IgD-negative memory B cell (primary cell): ENCODE data around the gene PRRT1. TPM values are rescaled to one million over a fixed set of nuclear protein-coding genes. Genes with fewer than 3 reads are reported as not detected.
A peak's percentile ranks its signal among the peaks of the same experiment; 100 is the strongest.
"Not testable (repeated sequence)": the region's sequence is repeated elsewhere in the genome, so short reads cannot be mapped to it uniquely, and the experiment has no call there.

ENCODE experiments used
- H3K27ac Mint-ChIP-seq, 3 donors: one replicate each; pipeline ENCODE4 v1.8.0; 2020 to 2022; ENCODE audit warnings: mild to moderate bottlenecking in 3 of 3, mixed read lengths in 3 of 3, moderate library complexity in 1 of 3
- H3K27me3 Mint-ChIP-seq: one replicate; pipeline ENCODE4 v1.8.0; 2021; ENCODE audit warnings: mixed read lengths
- H3K36me3 Mint-ChIP-seq: one replicate; pipeline ENCODE4 v1.8.0; 2020; ENCODE audit warnings: mild to moderate bottlenecking, mixed read lengths
- H3K4me1 Mint-ChIP-seq, 3 donors: one replicate each; pipeline ENCODE4 v1.8.0; 2020 to 2022; ENCODE audit warnings: mixed read lengths in 3 of 3, mild to moderate bottlenecking in 1 of 3
- H3K4me3 Mint-ChIP-seq, 4 donors: one replicate each; pipeline ENCODE4 v1.8.0; 2020 to 2022; ENCODE audit warnings: mild to moderate bottlenecking in 4 of 4, mixed read lengths in 4 of 4, moderate library complexity in 3 of 4
- H3K9me3 Mint-ChIP-seq, 3 donors: one replicate each; pipeline ENCODE4 v1.8.0; 2020 to 2021; ENCODE audit warnings: mixed read lengths in 3 of 3, mild to moderate bottlenecking in 1 of 3
- polyA plus RNA-seq: library from polyadenylated mRNA; unstranded; fragments of 300-500 nt; fragmentation: Illumina TruSeq; gene quantifications from one replicate; pipeline ENCODE4 v1.2.3, GENCODE V29; 2021

Gene PRRT1
- polyA plus RNA-seq, 1 donor from 2014 or later: not detected

DNA sequence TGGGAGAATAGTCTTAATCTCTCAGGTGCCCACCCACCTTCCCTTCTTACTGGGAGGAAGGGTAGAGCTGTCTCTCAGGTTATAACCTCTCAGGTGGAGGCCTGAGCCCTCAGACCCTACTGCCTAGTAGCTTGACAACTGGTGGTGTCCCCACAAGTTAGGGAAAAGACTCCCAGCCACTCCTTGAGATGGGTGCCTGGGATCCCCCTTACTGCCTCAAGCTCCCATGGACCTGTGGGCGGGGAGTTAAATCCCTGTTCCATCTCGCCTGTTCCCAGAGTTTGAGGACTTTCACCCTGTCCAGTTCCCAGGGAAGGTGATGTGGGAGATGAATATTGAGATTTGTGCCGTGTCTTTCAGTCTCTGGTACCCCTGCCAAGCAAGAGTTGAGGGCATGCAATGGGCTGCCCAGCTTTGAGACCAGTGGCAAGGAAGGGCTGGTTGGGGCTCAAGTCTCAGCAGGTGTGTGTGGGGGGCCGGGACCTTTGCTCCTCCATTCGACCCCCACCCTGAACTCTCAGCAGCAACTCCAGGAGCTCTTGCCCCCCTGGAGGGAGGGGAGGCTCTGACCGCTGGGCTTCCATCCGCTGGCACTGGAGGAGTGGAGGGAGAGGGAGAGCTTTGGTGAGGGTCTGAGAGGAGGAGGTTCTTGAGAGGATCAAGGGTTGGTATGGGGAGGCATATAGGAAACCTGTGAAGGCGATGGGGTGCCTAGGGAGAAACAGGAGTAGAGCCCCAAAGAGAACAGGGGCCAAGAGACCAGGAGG lies 39.4 kb upstream of the PRRT1 start:
- peaks cover 38 to 41% (median 40%) of the 10 kb centered on the region in 3 donors for H3K4me1 Mint-ChIP-seq
- peak overlapping the region; percentile 92 to 99 (median 96) for H3K4me3 Mint-ChIP-seq
- H3K27ac Mint-ChIP-seq: peak overlapping the region; percentile 96 to 99 (median 96)
- H3K27me3 Mint-ChIP-seq: no peaks in the 10 kb centered on the region
- no peaks in the 10 kb centered on the region for H3K9me3 Mint-ChIP-seq
- H3K36me3 Mint-ChIP-seq: peaks cover 3% of the 10 kb centered on the region

DNA sequence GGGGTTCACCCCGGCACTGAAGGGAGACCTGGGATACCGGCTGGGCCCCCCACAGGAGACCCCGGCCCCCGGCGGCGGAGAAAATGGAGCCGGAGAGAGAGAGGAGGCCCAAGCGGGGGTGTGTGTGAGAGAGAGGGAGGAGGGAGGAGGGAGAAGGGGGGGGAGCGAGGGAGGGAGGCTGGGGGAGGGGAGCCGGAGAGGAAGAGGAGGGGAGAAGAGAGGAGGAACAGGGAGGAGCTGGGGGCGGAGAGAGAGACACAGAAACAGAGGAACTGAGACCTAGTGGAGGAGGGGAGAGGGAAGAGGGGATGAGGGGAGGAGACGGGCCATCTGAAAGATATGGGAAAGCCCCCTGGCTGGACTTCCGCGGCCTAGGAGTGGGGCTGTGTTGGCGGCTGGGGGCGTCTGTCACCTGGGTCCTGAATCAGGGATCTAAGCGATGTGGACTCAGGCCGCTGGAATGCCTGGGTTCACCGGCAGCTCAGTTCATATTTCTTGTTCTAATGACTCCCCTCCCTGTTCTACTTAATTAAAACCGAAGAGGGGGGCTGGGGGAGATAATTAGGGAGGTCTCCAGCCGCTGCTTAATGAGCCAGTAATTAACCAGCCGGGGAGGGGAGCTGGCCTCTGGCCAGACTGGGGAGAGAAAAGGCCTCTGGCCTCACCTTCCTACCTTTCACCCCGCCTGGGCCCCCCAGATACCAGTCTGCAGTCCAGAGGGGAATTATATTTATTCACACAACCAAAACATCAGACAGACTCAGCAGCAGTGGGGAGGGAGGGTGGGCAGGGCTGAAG lies 38.5 kb upstream of the PRRT1 start, which contains the start of gene PBX2:
TSS of gene PBX2 (minus strand) at position 149 of the 798 bp plus-strand sequence. CDS start 287 bp downstream, outside the sequence.
- peaks cover 3% of the 10 kb centered on the region for H3K36me3 Mint-ChIP-seq
- H3K27me3 Mint-ChIP-seq: no peaks in the 10 kb centered on the region
- peak within 1 kb of the TSS; percentile 97 to 99 (median 98) for H3K27ac Mint-ChIP-seq
- H3K4me1 Mint-ChIP-seq: peaks cover 41 to 44% (median 44%) of the 10 kb centered on the region in 3 donors
- peak within 1 kb of the TSS; percentile 93 to 99 (median 96) for H3K4me3 Mint-ChIP-seq
- no peaks in the 10 kb centered on the region for H3K9me3 Mint-ChIP-seq

- no peaks in the 10 kb centered on the region for H3K9me3 Mint-ChIP-seq
- peak overlapping the region; percentile 86 to 98 (median 94) for H3K4me3 Mint-ChIP-seq
- H3K36me3 Mint-ChIP-seq: peaks cover 3% of the 10 kb centered on the region
- H3K27me3 Mint-ChIP-seq: no peaks in the 10 kb centered on the region
- H3K4me1 Mint-ChIP-seq: peaks cover 37 to 38% (median 38%) of the 10 kb centered on the region in 3 donors
- peak overlapping the region; percentile 90 to 99 (median 98) for H3K27ac Mint-ChIP-seq
Measured at GRCh38 chr6:32189742-32190053, 38.0 kb upstream of the PRRT1 start.

DNA sequence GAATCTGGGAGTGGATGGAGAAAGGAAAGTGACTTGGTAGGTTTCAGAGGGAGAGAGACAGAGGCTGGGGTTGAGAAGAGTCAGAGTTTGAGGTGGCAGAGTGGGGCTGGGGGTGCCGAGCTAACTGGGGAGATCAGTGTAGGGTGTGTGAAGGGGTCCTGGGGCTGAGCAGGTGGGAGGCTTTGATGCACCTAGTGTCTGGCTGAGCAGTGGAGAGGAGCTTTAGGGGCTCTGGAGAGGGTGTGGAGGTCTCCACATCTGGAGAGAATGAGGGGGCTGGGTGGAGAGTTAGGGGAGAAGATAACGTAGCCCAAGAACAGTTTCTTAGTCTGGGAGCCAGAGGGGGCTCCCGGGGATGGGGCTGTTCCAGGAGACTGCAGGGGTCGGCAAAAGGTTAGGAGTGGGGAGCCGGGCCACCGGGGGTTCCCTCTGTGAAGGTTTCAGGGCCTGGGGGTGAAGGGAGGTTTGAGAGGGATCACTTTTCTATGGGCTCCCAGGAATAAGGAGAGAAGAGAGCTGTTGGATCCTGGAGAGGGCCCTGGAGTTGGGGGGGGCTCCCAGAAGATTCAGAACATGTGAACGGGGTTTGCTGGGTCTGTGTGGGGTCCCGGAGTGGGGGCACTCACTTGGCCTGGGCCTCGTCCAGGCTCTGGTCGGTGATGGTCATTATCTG lies 37.5 kb upstream of the PRRT1 start:
- peaks cover 33 to 37% (median 35%) of the 10 kb centered on the region in 3 donors for H3K4me1 Mint-ChIP-seq
- no peaks in the 10 kb centered on the region for H3K27me3 Mint-ChIP-seq
- H3K4me3 Mint-ChIP-seq: peak overlapping the region; percentile 86 to 97 (median 94)
- H3K27ac Mint-ChIP-seq: peak overlapping the region; percentile 90 to 98 (median 96)
- H3K9me3 Mint-ChIP-seq: no peaks in the 10 kb centered on the region
- H3K36me3 Mint-ChIP-seq: peaks cover 3% of the 10 kb centered on the region

DNA sequence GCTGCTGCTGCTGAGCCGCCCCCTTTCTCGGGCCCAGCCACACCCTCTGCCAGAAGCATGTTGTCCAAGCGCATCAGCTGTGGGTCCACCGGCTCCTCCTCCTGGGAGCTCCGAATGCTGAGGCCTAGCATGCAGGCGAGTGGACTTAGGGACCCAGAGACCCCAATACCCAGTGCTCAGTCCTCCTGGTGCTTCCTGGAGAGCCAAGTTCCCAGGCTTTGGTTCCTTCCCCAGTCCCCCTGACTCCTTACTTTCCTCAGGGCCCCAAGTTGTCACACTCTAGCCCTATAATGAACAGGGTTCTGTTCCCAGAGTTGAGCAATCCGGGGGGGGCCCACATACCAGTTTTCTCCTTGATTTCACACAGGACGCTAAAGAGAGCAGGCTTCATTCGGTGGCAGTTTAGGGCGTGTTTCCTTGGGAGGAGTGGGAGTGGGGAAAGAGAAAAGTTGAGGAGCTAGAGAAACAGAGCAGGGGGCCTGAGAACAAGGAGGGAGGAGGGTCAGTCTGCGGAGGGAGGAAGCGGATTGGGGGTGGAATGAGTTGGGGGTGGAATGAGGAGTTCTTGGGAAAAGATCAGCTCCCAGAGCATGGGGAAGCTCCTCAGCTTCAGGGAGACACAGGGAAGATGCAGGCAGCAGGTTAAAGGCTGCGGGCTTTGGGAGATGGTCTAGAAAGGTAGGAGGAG lies 36.8 kb upstream of the PRRT1 start:
- H3K4me1 Mint-ChIP-seq: peaks cover 27 to 34% (median 28%) of the 10 kb centered on the region in 3 donors
- H3K27me3 Mint-ChIP-seq: no peaks in the 10 kb centered on the region
- H3K36me3 Mint-ChIP-seq: peaks cover 3% of the 10 kb centered on the region
- peak overlapping the region; percentile 86 to 97 (median 94) for H3K4me3 Mint-ChIP-seq
- H3K9me3 Mint-ChIP-seq: no peaks in the 10 kb centered on the region
- peak overlapping the region; percentile 90 to 98 (median 96) for H3K27ac Mint-ChIP-seq

GRCh38 chr6:32187725-32188380 lies 36.1 kb upstream of the PRRT1 start:
- not testable (repeated sequence) for H3K9me3 Mint-ChIP-seq, H3K27me3 Mint-ChIP-seq, H3K36me3 Mint-ChIP-seq
- H3K4me1 Mint-ChIP-seq: peaks cover 24 to 31% (median 27%) of the 10 kb centered on the region in 3 donors
- peak overlapping the region in 3 of 4 donors; percentile 84 to 95 (median 93) for H3K4me3 Mint-ChIP-seq
- H3K27ac Mint-ChIP-seq: peak overlapping the region; percentile 71 to 98 (median 96)

- Mint-ChIP-seq H3K27ac (peak overlapping the region; percentile 93 to 98 (median 96)), H3K4me3 (peak overlapping the region; percentile 30 to 93 (median 84)), H3K9me3 (no peaks in the 10 kb centered on the region), H3K4me1 (peaks cover 24 to 31% (median 27%) of the 10 kb centered on the region in 3 donors), H3K27me3 (no peaks in the 10 kb centered on the region), H3K36me3 (peaks cover 3% of the 10 kb centered on the region)
Measured at GRCh38 chr6:32187009-32187709, 35.4 kb upstream of the PRRT1 start.

GRCh38 chr6:32186151-32186840 lies 34.6 kb upstream of the PRRT1 start:
- Mint-ChIP-seq H3K4me3 (peak overlapping the region; percentile 30 to 93 (median 81)), H3K27ac (peak overlapping the region; percentile 84 to 98 (median 93)), H3K4me1 (peaks cover 24 to 31% (median 27%) of the 10 kb centered on the region in 3 donors)
- H3K27me3 Mint-ChIP-seq, H3K36me3 Mint-ChIP-seq, H3K9me3 Mint-ChIP-seq: not testable (repeated sequence)

DNA sequence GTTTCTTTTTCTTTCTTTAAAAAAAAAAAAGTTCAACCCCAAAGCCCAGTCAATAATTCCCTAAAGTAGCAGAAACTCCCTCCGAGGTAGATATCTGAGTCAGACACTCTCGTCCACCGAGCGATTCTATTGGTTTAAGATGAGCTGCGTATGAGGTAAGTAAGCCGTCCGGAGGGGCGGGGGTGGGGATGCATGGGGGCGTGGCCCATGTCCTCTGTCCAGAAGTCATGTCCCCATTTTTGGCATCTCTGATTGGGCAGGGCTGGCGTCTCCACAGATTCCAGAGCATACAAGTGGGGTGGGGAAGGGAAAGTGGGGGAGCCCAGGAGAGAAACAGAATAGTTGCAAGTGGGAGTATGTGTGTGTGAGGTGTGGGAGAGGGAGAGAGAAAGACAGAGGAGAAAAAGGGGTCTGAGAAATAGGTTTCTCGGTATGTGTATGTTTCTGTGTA lies 34.0 kb upstream of the PRRT1 start:
- Mint-ChIP-seq H3K27ac (peak overlapping the region; percentile 84 to 98 (median 93)), H3K4me1 (peaks cover 24 to 33% (median 29%) of the 10 kb centered on the region in 3 donors), H3K4me3 (peak overlapping the region; percentile 44 to 93 (median 80))
- H3K9me3 Mint-ChIP-seq, H3K27me3 Mint-ChIP-seq, H3K36me3 Mint-ChIP-seq: not testable (repeated sequence)

GRCh38 chr6:32184084-32184640 lies 32.4 kb upstream of the PRRT1 start, which contains the start of gene AGER:
AGER (minus strand) TSS chr6:32184253; CDS start chr6:32184222, 31 bp downstream.
- H3K27ac Mint-ChIP-seq: peak within 1 kb of the TSS in 1 of 3 donors; percentile 85
- no peaks in the 10 kb centered on the region for H3K9me3 Mint-ChIP-seq
- peaks cover 24 to 38% (median 37%) of the 10 kb centered on the region in 3 donors for H3K4me1 Mint-ChIP-seq
- H3K27me3 Mint-ChIP-seq: no peaks in the 10 kb centered on the region
- peaks cover 5% of the 10 kb centered on the region for H3K36me3 Mint-ChIP-seq
- H3K4me3 Mint-ChIP-seq: peak within 1 kb of the TSS in 1 of 4 donors; percentile 74

- Mint-ChIP-seq H3K27me3 (no peaks in the 10 kb centered on the region), H3K9me3 (no peaks in the 10 kb centered on the region), H3K36me3 (peaks cover 5% of the 10 kb centered on the region), H3K4me1 (peaks cover 18 to 38% (median 37%) of the 10 kb centered on the region in 3 donors), H3K4me3 (peak overlapping the region in 1 of 4 donors; percentile 74), H3K27ac (peak overlapping the region in 1 of 3 donors; percentile 85)
Measured at GRCh38 chr6:32183483-32184083, 31.8 kb upstream of the PRRT1 start.

DNA sequence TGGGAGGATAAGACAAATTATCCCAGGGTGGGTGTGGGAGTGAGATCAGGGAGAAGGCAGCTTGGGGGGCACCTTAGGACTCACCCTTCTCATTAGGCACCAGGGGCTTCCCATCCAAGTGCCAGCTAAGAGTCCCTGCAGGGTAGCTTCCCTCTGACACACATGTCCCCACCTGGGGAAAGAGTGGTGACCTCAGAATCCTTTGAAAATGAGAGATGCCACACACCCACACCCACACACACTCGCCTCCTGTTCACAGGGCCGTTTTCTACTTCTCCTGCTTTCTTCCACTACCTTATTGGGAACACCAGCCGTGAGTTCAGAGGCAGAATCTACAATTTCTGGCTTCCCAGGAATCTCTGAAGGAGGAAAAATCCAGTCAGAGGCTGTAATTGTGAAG lies 31.3 kb upstream of the PRRT1 start:
- no peaks in the 10 kb centered on the region for H3K27me3 Mint-ChIP-seq
- H3K4me3 Mint-ChIP-seq: no peak overlapping the region
- peaks cover 5% of the 10 kb centered on the region for H3K36me3 Mint-ChIP-seq
- H3K27ac Mint-ChIP-seq: no peak overlapping the region
- H3K4me1 Mint-ChIP-seq: peaks cover 15 to 38% (median 35%) of the 10 kb centered on the region in 3 donors
- no peaks in the 10 kb centered on the region for H3K9me3 Mint-ChIP-seq
